Stimulated activated CD4-positive, alpha-beta T cell treated with anti-CD3 and anti-CD28 coated beads, Interleukin-15, amount 100 ng/mL, for 24 hours (primary cell): Measurements from ENCODE around the gene NFATC2.

Experiments used
- DNase-seq: peaks from one replicate; pipeline ENCODE4 v3.0.0-alpha.2; 2020

The NFATC2 gene

DNA sequence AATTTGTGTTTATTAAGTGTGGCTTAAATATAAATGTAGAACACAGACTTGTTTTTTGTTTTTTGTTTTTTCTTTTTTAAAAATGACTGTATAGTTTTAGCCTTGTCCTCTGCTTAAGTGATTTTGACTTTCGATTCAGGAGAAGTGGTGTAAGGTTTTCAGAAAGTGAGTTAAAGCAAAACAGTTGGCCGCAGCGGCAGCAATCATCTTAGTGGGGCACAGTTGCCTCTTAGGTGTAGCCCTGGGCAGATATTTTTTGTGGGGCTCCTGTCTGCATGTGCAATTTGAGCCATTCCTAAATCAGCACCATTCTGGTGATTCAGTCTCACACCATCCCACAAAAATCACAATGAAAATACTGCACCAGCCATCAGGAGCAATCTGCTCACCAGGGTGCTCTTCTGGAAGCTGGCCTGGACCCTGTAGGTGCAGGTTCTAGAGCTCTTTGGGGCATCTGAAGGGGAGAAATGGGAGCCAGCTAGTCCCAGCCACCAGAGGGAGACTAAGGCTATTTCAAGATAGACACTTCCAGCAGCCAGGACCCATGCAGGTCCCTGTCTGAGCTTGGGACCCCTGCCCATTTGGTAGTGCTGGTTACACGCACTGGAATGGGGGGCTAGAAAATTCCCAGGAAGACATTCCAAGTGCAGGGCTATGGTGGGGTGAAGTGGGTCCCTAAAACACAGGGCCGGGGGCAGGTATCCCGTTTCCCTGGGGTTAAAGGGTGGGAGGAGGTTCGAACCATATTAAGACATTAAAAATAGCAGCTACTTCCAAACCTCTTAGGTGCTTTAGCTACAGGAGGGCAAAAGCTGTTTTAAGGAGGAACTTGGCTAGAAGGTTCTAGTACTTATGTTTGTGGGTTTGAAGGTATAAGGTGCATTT, 156.6 kb downstream of the NFATC2 start:
- peak; percentile 20 for DNase-seq

DNA sequence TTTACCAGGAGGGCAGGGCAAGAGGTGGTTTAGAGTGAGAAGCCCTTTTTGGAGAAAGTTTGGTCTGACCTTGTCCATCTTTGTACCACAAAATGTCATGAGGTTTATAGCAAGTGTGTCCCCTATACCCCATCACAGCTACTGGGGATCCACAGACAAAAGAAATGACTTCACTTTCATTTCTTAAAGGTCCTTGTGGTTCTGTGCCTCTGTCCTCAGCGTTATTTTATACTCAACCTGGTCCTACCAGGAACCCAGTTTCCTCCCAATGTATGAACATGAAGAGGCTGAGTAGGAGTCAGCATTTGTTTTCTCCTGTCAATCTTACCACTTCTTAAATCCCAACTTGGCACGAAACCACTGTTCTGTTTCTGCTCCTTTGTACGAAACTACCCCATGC, 157.6 kb downstream of the NFATC2 start:
- DNase-seq, result no peak

DNA sequence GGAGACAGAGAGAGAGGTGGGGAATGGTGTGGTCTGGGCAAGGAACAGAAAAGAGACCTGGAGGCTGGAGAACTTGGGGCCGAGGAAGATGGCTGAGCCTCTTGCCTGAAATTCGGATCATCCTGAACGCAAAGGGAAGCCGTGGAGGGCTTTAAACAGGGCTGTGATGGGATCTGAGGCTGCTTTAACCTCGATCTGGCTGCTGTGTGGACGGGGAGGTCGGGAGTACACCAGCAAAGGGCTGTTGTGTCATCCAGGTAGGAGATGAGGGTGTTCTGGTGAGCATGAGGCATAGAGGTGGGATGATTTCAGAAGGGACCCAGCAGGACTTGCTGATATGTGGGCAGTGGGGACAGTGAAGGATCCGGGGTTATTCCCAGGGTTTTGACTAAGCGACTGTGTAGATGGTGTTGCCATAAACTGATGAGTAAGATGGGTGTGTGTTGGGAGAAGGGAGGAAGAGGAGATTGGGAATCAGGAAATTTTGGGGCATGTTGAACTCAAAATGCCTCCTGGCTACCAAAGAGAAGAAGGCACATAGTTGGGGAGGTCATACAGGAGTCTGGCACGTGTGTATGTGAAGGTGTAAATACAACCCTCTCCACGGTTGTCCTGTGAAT, 158.5 kb downstream of the NFATC2 start:
- DNase-seq, result no peak

DNA sequence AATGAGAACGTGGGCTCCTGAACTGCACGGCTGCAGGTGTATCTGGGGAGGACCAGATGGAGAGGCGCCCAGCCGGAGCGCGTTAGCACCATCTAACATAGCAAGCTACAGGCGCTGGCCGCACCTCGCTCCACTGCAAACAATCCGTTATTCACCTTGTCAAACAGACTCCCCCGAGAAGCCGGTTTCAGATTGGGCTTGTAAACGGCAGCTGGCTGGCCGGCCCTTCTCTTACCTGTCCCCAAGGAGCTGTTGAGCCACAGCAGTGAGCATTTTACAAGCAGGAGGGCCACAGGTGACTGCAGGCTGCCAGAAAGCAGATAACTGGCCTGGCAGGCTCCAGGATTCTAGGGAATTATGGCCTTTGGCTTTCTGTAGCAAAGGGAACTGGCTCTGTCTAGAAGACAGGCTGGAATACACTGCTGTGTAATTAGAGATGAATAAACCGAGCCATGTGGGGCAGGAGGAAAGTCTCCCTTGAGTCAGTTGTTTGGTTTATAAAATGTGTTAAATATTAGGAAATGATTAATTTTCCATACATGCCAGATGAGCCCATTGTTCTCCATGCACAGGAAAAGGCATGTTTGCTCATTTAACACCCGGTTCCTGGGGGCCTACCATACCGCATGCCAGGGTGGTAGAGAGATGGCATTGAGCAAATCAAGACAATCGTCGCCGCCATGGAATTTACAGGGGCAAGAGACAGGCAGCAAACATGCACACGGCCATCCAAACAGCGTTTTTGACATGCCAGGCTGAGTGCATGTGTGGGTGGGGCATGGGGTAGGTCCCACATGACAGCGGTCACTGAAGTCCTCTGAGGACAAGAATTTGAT, 159.3 kb downstream of the NFATC2 start:
- no peak for DNase-seq

DNA sequence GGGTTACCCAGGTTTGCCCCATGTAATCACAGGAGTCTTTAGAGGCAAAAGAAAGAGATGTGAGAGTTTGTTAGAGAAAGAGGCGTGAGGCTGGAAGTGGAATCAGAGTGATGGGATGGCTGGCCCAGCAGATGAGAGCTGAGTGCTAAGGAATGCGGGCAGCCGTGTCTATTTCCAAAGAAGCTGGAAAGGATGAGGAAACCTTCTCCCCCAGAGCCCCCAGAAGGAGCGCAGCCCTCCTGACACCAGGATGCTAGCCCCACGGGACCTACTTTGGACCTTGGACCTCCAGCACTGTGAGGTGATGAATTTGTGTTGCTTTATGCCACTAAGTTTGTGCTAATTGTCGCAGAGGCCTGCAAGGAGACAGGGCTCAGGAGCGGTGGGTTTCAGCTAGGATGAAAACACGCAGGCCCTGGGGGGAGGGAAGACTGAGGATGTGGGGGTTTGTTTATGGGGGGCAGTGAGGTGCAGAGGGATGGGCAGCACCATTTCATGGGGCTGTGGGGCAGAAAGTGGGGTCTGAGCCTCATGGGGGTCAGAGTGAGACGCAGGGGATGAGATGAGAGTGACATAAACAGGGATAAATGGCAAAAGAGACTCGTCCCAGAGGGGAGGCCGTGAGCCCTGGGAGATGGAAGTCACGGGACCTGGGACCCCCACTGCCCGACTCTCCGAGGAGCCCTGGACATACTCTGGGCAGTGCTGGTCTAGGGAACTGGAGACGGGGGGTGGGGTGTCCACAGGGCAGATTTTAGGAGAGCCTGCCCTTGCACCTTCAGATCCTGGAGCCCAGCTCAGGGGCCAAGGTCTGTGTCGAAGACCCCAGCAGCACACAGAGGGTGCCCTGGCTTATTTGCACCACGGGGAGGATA, 160.2 kb downstream of the NFATC2 start:
- DNase-seq, result no peak

DNA sequence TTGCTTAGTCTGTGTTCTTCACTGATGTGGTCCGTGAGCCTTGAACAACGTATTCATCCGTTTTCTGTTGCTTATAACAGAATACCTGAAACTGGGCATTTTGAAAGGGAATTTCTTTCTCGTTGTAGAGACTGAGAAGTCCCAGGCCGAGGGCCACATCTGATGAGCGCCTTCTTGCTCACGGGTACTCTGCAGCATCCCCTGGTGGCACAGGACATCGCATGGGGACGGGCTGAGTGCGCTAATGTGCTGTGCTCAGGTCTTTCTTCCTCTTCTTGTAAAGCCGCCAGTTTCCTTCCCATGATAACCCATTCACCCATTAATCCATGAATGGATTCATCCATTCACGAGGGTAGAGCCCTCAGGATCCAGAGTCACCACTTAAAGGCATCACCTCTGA, 161.0 kb downstream of the NFATC2 start:
- DNase-seq, result no peak

DNA sequence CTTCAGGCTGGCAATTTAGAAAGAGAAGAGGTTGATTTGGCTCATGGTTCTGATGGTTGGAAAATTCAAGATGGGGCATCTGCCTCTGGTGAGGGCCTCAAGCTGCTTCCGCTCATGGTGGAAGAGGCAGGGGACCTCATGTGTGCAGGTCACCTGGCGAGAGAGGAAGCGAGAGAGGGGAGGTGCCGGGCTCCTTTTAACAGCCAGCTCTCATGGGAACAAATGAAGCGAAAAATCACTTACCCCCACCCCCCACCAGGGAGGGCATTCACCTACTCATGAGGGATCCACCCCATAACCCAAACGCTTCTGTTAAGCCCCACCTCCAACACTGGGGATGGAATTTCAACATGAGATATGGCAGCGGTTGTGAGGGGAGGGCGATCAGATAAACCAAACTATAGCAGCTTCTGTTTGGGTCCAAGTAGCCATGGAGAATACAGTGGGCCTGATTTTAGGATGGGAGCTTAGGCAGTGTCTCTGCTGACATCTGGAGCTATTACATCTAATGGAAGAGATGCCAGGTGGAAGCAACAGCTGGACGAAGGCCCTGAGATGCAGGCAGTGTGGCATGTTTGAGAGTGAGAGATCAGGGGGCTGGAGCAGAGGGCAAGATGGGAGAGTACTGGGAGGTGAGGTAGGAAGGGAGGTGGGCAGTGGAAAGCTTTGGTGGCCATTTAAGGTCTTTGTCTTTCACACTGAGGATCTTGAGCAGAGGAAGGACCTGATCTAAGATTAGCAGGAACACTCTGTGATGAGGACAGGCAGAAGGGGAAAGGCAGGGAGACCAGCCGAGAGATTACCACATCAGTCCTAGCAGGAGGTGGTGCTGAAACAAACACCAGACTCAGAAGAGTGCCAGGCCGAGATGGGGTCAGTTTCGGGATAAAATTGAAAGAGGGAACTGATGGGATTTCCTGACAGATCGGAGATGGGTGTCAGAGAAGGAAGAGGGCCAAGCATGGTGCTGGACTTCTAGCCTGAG, 161.8 kb downstream of the NFATC2 start:
- no peak for DNase-seq

DNA sequence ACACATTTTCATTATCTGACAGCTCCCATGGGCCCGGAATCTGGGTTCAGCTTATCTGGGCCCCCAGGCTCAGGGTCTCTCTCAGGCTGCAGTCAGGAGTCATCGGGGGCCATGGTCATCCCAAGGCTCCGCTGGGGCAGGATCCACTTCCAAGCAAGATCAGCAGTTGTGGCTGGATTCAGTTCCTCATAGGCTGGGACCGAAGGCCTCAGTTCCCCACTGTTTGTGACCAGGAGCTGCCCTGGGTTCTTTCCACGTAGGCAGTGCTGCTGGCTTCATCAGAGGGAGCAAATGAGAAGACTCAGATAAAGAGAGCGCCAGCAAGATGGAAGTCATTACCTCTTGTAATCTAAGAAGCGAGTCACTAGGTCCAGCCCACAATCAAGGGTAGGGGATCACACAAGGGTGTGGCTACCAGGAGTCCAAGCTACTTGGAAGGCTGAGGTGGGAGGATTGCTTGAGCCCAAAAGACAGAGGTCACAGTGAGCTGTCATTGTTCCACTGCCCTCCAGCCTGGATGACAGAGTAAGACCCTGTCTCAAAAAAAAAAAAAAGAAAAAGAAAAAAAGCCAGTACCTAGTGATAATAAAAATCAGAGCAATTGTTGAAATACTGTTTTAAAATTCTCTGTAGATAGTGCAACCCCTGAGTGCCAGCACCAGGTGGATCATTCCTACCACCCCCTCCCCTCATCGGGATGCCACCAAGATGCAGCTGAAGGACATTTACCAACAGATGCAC, 162.7 kb downstream of the NFATC2 start:
- DNase-seq, result no peak

DNA sequence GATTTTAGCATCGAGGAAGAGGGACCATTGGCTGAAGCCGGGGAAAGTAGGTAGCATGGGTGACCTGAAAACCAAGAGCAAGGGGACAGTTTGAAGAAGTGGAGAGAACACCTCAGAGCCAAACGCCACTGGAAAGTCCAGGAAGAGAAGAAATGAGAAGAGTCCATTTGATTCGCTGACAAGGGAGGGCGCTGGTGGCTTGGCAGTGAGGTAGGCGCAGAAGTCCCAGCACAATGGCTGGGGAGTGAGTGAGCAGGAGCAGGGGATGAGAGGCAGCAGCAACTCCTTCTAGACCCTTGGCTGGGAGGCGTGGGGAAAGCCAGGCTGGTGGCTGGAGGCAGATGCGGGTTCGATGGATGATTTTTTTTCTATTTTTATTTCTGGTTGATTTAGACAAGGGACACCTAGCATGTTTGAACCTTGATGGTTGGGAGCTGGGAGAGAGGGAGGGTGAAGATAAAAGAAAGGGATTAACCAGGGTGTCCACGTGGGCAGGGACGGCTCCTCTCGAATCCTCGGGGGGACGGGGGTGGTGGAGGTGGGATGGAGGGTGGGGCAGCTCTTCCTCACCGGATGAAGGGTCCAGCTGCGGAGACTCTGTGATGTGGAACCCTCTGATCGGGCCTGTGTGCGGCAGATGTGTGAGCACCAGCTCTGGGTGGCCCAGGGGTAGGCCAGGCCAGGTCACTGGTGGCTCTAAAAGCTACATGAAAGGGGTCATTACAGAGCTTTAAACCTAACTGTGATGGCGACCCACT, 164.2 kb downstream of the NFATC2 start:
- peak; percentile 35 for DNase-seq

DNA sequence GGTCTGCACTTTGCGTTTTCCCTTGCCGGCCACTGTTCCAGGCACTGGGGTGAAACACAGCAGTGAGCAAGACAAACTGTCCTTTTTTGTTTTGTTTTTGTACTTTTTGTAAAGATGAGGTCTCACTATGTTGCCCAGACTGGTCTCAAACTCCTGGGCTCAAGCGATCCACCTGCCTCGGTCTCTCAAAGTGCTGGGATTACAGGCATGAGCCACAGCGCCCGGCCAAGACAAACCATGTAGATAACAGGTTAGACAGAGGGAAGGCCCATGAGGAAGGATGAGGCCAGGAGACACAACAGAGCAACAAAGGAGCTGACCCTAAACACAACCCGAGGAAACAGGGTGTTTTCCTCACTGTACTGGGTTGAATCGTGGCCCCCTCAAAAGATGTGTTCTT, 165.4 kb downstream of the NFATC2 start:
- no peak for DNase-seq

DNA sequence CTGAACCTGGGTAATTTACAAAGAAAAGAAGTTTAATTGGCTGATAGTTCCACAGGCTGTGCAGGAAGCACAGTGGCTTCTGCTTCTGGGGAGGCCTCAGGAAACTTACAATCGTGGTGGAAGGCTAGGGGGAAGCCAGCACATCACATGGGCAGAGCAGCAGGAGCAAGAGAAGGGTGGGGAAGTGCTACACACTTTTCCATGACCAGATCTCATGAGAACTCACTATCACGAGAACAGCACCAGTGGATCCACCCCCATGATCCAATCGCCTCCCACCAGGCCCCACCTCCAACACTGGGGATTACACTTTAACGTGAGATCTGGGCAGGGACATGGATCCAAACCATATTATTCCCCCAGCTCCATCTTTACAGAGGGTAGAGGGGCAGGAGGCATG, 166.4 kb downstream of the NFATC2 start:
- DNase-seq, result no peak

DNA sequence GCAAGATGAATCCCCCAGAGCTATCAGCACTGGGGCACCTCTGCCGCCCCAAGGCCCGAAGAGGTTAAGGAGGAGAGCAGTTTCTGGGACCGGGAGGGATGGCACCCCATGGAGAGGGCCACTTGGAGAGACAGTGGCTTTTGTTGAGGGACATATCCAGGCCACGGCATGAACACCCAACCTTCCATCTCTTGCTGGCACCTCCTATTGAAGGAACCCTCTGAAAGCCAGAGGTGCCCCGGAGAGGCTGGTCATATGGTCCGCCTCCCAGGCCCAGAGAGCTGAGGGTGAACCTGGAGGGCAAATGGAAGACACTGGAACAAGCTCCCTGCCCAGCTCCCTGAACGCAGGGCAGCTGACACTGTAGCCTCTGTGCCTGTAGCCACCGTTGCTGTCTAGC, 167.0 kb downstream of the NFATC2 start:
- no peak for DNase-seq

DNA sequence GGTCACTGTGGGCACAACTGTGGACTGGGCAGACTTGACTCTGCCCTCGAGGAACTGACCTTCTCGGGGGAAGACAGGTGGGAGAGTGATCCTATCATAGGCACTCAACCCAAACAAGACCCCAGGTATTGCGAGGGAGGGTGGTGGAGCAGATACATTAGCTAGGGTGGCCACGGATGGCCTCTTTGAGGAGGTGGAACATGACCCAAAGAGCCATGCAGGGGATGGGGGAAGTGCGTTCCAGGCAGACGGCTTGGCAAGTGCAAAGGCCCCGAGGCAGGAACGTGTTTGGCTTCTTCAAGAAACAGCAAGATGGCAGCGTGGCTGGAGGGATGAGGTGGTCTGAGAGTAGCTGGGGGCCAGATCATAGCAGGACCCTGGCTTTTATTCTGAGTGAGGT, 167.6 kb downstream of the NFATC2 start:
- DNase-seq, result no peak

DNA sequence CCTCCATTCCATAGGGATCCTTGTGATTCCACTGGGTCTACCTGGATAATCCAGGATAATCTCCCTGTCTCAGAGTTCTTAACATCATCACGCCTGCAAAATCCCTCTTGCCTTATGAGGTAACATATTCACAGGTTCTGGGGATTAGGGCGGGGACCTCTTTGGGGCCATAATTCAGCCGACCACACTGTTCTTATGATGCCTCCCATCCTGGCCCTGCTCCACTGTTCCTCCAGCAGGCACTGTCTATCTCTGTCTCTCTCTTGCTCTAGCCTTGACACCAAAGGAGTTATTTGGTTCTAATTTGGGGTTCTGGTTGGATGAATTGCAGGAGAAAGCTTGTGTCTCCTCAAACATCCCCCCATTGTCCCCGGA, 168.1 kb downstream of the NFATC2 start:
- DNase-seq, result no peak

DNA sequence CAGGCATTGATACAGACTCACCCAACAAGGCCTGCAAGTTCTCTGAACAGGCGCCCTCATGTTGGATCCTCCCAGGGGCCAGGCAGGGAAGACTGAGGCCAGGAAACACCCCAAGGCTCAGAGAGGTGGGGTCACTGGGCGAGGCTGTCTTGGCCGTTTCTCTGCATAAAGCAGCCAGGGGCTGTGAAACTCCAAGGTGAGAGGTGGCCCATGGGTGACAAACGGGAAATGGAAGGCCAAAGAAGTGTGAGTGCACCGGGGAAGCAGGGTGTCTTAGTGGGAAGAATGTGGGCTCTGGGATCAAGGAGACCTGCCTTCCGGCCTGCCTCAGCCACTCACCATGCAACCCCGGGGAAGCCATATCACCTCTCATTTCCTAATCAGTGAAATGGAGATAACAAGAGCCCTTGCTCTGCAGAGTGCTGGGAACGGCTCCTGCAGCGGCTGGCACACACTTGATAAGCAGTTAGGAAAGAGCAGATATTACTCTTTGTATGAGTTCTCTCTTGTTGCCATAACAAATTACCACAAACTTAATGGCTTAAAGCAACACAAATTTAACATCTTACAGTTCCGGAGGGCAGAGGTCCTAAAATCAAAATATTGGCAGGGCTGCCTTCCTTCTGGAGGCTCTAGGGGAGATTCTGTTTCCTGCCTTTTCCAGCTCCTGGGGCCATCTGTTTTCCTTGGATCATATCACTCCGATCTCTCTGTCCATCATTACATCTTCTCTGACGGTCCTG, 168.6 kb downstream of the NFATC2 start:
- no peak for DNase-seq

DNA sequence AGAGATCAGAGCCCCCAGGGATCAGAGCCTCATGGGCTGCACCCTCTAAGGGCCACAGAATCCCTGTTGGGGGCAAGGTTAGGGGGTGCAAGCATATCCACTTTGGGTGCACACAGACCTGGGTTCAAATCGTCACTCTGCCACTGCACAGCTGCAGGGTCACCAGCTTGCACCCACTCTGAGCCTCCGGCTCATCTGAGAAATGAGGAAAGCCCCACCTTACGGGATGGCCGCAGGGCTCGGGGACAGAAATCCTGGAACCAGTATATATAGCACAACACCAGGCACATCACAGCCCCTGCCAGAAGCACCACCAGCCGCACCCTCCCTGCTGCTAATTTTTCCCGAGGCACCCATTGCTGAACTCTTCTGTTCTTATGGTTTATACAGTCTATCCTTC, 169.6 kb downstream of the NFATC2 start:
- no peak for DNase-seq

DNA sequence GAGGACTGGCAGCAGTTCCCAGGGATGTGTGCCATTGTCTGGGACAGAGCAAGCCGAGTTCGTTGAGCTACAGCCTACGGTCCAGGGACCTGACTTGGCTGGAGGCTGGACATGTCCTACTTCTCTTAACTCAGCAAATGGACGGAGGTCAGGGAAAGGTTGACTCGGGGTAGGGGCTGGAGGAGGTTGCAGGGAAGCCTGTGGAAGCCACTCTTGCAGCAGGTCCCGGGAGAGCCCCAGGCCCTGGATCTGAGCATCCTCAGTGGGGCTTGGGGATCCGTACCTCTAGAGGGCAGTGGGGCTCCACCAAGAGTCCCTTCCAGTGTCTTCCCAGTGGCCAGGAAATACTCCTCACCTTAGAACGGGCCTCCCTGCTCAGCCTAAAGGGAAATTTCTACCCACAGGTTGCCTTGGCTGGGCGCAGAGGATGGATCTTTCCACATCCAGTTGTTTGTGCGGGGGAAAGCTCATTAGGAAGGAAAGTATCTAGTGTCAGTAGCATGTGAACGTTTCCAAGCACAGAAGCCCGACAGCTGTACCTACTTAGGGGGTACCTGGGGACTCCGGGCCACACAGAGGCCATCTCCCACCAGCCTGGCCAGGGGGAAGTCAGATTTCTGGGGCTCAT, 170.2 kb downstream of the NFATC2 start:
- peak; percentile 75 for DNase-seq

DNA sequence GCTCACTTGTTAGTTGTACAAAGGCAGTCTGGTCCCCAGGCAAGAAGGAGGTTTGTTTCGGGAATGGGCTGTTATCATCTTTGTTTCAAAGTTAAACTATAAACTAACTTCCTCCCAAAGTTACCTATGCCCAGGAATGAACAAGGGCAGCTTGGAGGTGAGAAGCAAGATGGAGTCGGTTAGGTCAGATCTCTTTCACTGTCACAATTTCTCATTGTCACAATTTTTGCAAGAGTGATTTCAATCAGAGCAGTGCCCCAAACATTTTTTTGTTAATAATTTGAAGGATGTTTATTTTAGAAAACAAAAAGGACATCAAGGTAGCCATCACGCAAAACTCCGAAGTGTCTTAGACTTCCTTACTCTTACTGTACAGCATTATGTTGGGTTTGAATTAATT, 170.8 kb downstream of the NFATC2 start:
- DNase-seq, result no peak

DNA sequence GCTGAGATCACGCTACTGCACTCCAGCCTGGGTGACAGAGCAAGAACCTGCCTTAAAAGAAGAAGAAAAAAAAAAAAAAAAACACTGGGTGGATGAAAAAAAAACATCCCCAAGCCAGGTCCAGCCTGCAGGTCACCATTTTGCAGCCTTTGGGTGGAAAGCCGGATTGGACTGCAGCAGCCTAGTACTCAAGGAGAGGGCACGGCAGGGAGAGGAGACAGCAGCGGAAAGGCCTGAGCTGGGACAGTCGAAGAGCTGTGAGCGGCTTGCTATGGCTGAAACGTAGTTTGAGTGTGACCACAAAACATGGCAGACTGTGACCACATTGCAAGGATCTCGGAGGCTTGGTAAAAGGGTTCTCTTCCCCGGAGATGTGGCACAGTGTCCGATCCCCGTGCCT, 173.0 kb downstream of the NFATC2 start:
- no peak for DNase-seq
